K562 (cell line): ENCODE data around the gene PITPNC1. TPM values are rescaled to one million over a fixed set of nuclear protein-coding genes. Genes with fewer than 3 reads are reported as not detected.

Source experiments
- ATAC-seq: fragments of 200-7000 bp; cut with Tn5 transposase; 3 replicates; pipeline ENCODE4 v1.9.1; 2020; ENCODE audit warnings: moderate library complexity
- BruUV-seq: library from RNA; stranded (reverse); fragments of 400-500 nt; replicated peaks from 2 replicates; lab custom pipeline; 2021; lab: Mats Ljungman, UMichigan
- CTCF ChIA-PET: fragments of 300-600 bp; formaldehyde crosslinking; extraction: SDS; loops from one replicate; lab custom pipeline; 2021; ENCODE audit warnings: low intra/inter-chr PET ratio; lab: Yijun Ruan, JAX
- POLR2A ChIA-PET: fragments of 300-600, 350-650 bp; sonication (Branson Sonifier 250); formaldehyde crosslinking; extraction: SDS; loops from one replicate; lab custom pipeline; 2021; ENCODE audit warnings: antibody characterized with exemption, inconsistent platforms; lab: Yijun Ruan, JAX
- DNase-seq, 4 experiments: peaks; one replicate each; pipeline versions ENCODE4 v3.0.0 to v3.0.0-alpha.2; 2011 to 2018; ENCODE audit warnings: low spot score in 3 of 4, mixed read lengths in 3 of 4; ENCODE audit errors: extremely low read depth in 1 of 4
- FAIRE-seq: peaks from 2 replicates; lab custom pipeline; 2011; peaks lifted over from hg19 to GRCh38; lab: Jason Lieb, UNC
- H2AFZ ChIP-seq: 2 replicates; pipeline ENCODE4 v1.6.0; 2011; ENCODE audit warnings: low read depth, low read length, control low read depth, inconsistent platforms
- H3K27ac ChIP-seq: fragments of 200-600 bp; 3 replicates; pipeline ENCODE4 v1.8.0; 2011; ENCODE audit warnings: low read depth, mild to moderate bottlenecking, control low read depth, inconsistent platforms, low read length, moderate library complexity, mixed read lengths; ENCODE audit errors: extremely low read depth
- H3K27me3 ChIP-seq, 2 experiments: fragments of 300-600 bp in 1 of 2; 2 replicates in 1 of 2; 3 replicates in 1 of 2; pipeline versions ENCODE4 v1.6.0 to v1.8.0; 2011; ENCODE audit warnings: inconsistent platforms in 2 of 2, low read length in 2 of 2, mild to moderate bottlenecking in 1 of 2, mixed read lengths in 1 of 2, moderate library complexity in 1 of 2; ENCODE audit not compliant: control insufficient read depth in 2 of 2, insufficient read depth in 2 of 2
- H3K36me3 ChIP-seq: fragments of 300-600 bp; 3 replicates; pipeline ENCODE4 v1.8.0; 2011; ENCODE audit warnings: mild to moderate bottlenecking, low read length, inconsistent platforms; ENCODE audit not compliant: control insufficient read depth, insufficient read depth
- H3K4me1 ChIP-seq, 2 experiments: fragments of 200-600 bp in 1 of 2; replicated peaks in 1 of 2; 2 replicates in 1 of 2; 3 replicates in 1 of 2; pipeline versions ENCODE4 v1.5.1 to v1.8.0; 2011; ENCODE audit warnings: inconsistent platforms in 2 of 2, low read length in 2 of 2, mild to moderate bottlenecking in 1 of 2, mixed read lengths in 1 of 2, moderate library complexity in 1 of 2; ENCODE audit not compliant: control insufficient read depth in 2 of 2, insufficient read depth in 2 of 2
- H3K4me2 ChIP-seq: 2 replicates; pipeline ENCODE4 v1.6.1; 2011; ENCODE audit warnings: low read length, control low read depth, inconsistent platforms, mixed read lengths; ENCODE audit not compliant: insufficient read depth
- H3K4me3 ChIP-seq: fragments of 200-600 bp; sonication (generic), shearing (Covaris generic); 2 replicates; pipeline ENCODE4 v1.5.1; 2016; ENCODE audit warnings: control low read depth, inconsistent platforms
- H3K79me2 ChIP-seq: fragments of 200-600 bp; 3 replicates; pipeline ENCODE4 v1.8.0; 2011; ENCODE audit warnings: low read length, inconsistent platforms; ENCODE audit not compliant: control insufficient read depth, insufficient read depth
- H3K9ac ChIP-seq, 2 experiments: 2 replicates each; pipeline versions ENCODE4 v1.6.0 to v1.6.1; 2011; ENCODE audit warnings: low read depth in 2 of 2, low read length in 2 of 2, control low read depth in 1 of 2, inconsistent platforms in 1 of 2, mild to moderate bottlenecking in 1 of 2, mixed read lengths in 1 of 2; ENCODE audit not compliant: insufficient read depth in 1 of 2
- H3K9me1 ChIP-seq: one replicate; pipeline ENCODE4 v1.6.0; 2011; ENCODE audit warnings: inconsistent platforms, mild to moderate bottlenecking, low read length, moderate library complexity; ENCODE audit not compliant: control insufficient read depth, insufficient read depth
- H3K9me3 ChIP-seq: replicated peaks from 2 replicates; pipeline ENCODE4 v1.5.1; 2011; ENCODE audit warnings: low read depth, low read length, inconsistent platforms; ENCODE audit not compliant: control insufficient read depth, insufficient read depth
- H4K20me1 ChIP-seq: replicated peaks from 2 replicates; pipeline ENCODE4 v1.6.1; 2011; ENCODE audit warnings: low read length, inconsistent platforms, mixed read lengths; ENCODE audit not compliant: control insufficient read depth, insufficient read depth
- KHSRP ChIP-seq: fragments of 450-650 bp; IDR thresholded peaks from 2 replicates; pipeline ENCODE4 v1.6.1; 2017
- MECOM ChIP-seq: fragments of 250-450 bp; sonication (Bioruptor Pico); IDR thresholded peaks from 2 replicates; pipeline ENCODE4 v1.8.0; 2022; ENCODE audit warnings: inconsistent platforms
- PURB ChIP-seq: sonication (generic); formaldehyde crosslinking; IDR thresholded peaks from 2 replicates; pipeline ENCODE4 v1.9.0; 2021; ENCODE audit warnings: low read depth, mild to moderate bottlenecking, missing genetic modification reagents
- RB1 ChIP-seq: fragments of 450-650 bp; IDR thresholded peaks from 2 replicates; pipeline ENCODE4 v1.6.1; 2017; ENCODE audit warnings: low read depth, mild to moderate bottlenecking
- STAT5B ChIP-seq: fragments of 250-450 bp; sonication (Bioruptor Pico); IDR thresholded peaks from 2 replicates; pipeline ENCODE4 v1.8.0; 2021; ENCODE audit warnings: mild to moderate bottlenecking, inconsistent platforms
- TAF7 ChIP-seq: fragments of 450-650 bp; IDR thresholded peaks from 2 replicates; pipeline ENCODE4 v1.6.1; 2016; ENCODE audit warnings: missing genetic modification characterization, missing compliant biosample characterization
- ZNF347 ChIP-seq: fragments of 450-650 bp; formaldehyde crosslinking; IDR thresholded peaks from 2 replicates; pipeline ENCODE4 v1.4.0; 2020; ENCODE audit warnings: low read depth, mild to moderate bottlenecking, moderate library complexity
- WGBS: fragments of 100-300 bp; shearing (Covaris generic); methylation state at CpG from one replicate; pipeline ENCODE4 v1.1.6; 2016; ENCODE audit warnings: low coverage, mixed read lengths; ENCODE audit not compliant: insufficient coverage; ENCODE audit errors: missing lambda C conversion rate; 5-methylcytosine and 5-hydroxymethylcytosine counted together
- in situ Hi-C: fragments of 300-500 bp; cut with MboI; formaldehyde crosslinking; loops from 4 replicates; pipeline ENCODE4 v1.15.0; 2018; ENCODE audit warnings: inconsistent platforms, mixed read lengths
- intact Hi-C: fragments of 100-400 bp; cut with micrococcal nuclease; formaldehyde crosslinking; loops from 2 replicates; pipeline ENCODE4 v1.14.2; 2022
- polyA plus RNA-seq, 8 experiments: library from polyadenylated mRNA; depleted of rRNA in 4 of 8; stranded (reverse) in 5 of 8; unstranded in 3 of 8; fragments of >200 nt; fragmentation: Nextera tagmentation in 2 of 8; fragmentation: Illumina TruSeq in 1 of 8; extraction: Ambion mirVana in 2 of 8; extraction: Trizol in 1 of 8; gene quantifications; 2 replicates each; pipeline versions ENCODE4 v1.2.1 to v1.2.3, GENCODE V29; 2011 to 2014; ENCODE audit warnings: inconsistent platforms in 1 of 8, missing spikeins in 1 of 8
- total RNA-seq, 7 experiments: library from RNA; depleted of rRNA in 6 of 7; stranded (reverse); fragments of >200 nt in 6 of 7; fragmentation: Illumina TruSeq in 2 of 7; extraction: Trizol in 2 of 7; gene quantifications; 2 replicates each; pipeline versions ENCODE4 v1.2.1 to v1.2.3, GENCODE V29; 2011 to 2021; ENCODE audit warnings: low replicate concordance in 1 of 7
- TF ChIP-seq, protein P1 (sequence below): sonication (generic); formaldehyde crosslinking; IDR thresholded peaks from 2 replicates; pipeline ENCODE4 v1.8.0; 2022; ENCODE audit warnings: mild to moderate bottlenecking, missing genetic modification reagents

PITPNC1 gene
- total and polyA plus RNA-seq, 9 of the 15 experiments (the other 6 are each of a cell fraction or from before 2014, with no cell fraction given) = 0.11 to 1.1 (median 0.65) TPM

GRCh38 chr17:67601897-67602296 lies 224.8 kb downstream of the PITPNC1 start:
- WGBS = 0% methylated on average over 4 of the region's 4 CpGs
- Histone ChIP-seq H3K4me1 (no peaks in the 10 kb centered on the region), H3K9me1 (no peaks in the 10 kb centered on the region), H3K4me2 (no peak overlapping the region), H3K27me3 (peaks cover 26 to 36% of the 10 kb centered on the region in 2 experiments; a peak in 4 of 5 replicates), H4K20me1 (no peaks in the 10 kb centered on the region), H3K9me3 (no peaks in the 10 kb centered on the region), H2AFZ (no peak overlapping the region), H3K36me3 (no peaks in the 10 kb centered on the region), H3K27ac (no peak overlapping the region), H3K4me3 (no peak overlapping the region), H3K79me2 (no peaks in the 10 kb centered on the region), H3K9ac (no peak overlapping the region)
- TF ChIP-seq TAF7 (tag) (no peak), ZNF347 (no peak), RB1 (no peak), PURB (CRISPR knock-in tag) (no peak), STAT5B (CRISPR knock-in tag) (no peak), MECOM (CRISPR knock-in tag) (no peak), KHSRP (no peak)
- TF ChIP-seq, protein P1, sequence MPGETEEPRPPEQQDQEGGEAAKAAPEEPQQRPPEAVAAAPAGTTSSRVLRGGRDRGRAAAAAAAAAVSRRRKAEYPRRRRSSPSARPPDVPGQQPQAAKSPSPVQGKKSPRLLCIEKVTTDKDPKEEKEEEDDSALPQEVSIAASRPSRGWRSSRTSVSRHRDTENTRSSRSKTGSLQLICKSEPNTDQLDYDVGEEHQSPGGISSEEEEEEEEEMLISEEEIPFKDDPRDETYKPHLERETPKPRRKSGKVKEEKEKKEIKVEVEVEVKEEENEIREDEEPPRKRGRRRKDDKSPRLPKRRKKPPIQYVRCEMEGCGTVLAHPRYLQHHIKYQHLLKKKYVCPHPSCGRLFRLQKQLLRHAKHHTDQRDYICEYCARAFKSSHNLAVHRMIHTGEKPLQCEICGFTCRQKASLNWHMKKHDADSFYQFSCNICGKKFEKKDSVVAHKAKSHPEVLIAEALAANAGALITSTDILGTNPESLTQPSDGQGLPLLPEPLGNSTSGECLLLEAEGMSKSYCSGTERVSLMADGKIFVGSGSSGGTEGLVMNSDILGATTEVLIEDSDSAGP (CRISPR knock-in tag) = no peak
- DNase-seq = no peak
- POLR2A ChIA-PET = no interaction called here
- CTCF ChIA-PET = interaction anchor here (1.9 kb wide), 1 partner anchor 215 kb away, joined by 6 read pairs; no protein-coding TSS in a partner anchor
- FAIRE-seq = no peak
- BruUV-seq = no TSS peak
- intact Hi-C loops = loop anchor here (5.0 kb wide), 1 partner anchor 225 kb away; the partner anchor contains the start of gene PITPNC1
- in situ Hi-C loops = no loop called here
- ATAC-seq = no peak
